GM12878 (cell line): ENCODE results near the gene IRX5. TPM values are rescaled to one million over a fixed set of nuclear protein-coding genes. Genes with fewer than 3 reads are reported as not detected.

Source experiments
- ATAC-seq: fragments of 200-7000 bp; cut with Tn5 transposase; 3 replicates; pipeline ENCODE4 v1.9.1; 2020; ENCODE audit warnings: mild to moderate bottlenecking, moderate library complexity
- BruUV-seq: library from RNA; stranded (reverse); fragments of 400-500 nt; replicated peaks from 2 replicates; lab custom pipeline; 2021; lab: Mats Ljungman, UMichigan
- CTCF ChIA-PET: fragments of 300-600 bp; sonication (Branson Sonifier 250); formaldehyde crosslinking; extraction: SDS; loops from one replicate; lab custom pipeline; 2021; ENCODE audit warnings: inconsistent platforms; lab: Yijun Ruan, JAX
- POLR2A ChIA-PET: fragments of 350-600 bp; formaldehyde crosslinking; extraction: SDS; loops from one replicate; lab custom pipeline; 2021; ENCODE audit warnings: inconsistent platforms; lab: Charles Lee
- RAD21 ChIA-PET: fragments of 300-600 bp; sonication (Branson Sonifier 250); formaldehyde crosslinking; loops from one replicate; lab custom pipeline; 2023; ENCODE audit warnings: antibody characterized with exemption; ENCODE audit not compliant: unreplicated experiment; lab: Charles Lee
- SMC1A ChIA-PET: fragments of 300-600 bp; sonication (Branson Sonifier 250); formaldehyde crosslinking; loops from one replicate; lab custom pipeline; 2023; ENCODE audit not compliant: unreplicated experiment, uncharacterized antibody; lab: Charles Lee
- DNase-seq: peaks from one replicate; pipeline ENCODE4 v3.0.0-alpha.2; 2011; ENCODE audit warnings: low read depth, low spot score
- FAIRE-seq: peaks from 3 replicates; lab custom pipeline; 2011; peaks lifted over from hg19 to GRCh38; lab: Jason Lieb, UNC
- H2AFZ ChIP-seq: 2 replicates; pipeline ENCODE4 v1.6.0; 2011; ENCODE audit warnings: low read depth, low read length, control low read depth; ENCODE audit not compliant: control insufficient read depth
- H3K27ac ChIP-seq: 2 replicates; pipeline ENCODE4 v1.5.1; 2011; ENCODE audit warnings: control low read depth; ENCODE audit not compliant: control insufficient read depth, insufficient read depth
- H3K27me3 ChIP-seq, 2 experiments: replicated peaks in 1 of 2; 2 replicates each; pipeline versions ENCODE4 v1.6.0 to v1.6.1; 2011; ENCODE audit warnings: low read length in 1 of 2; ENCODE audit not compliant: control insufficient read depth in 2 of 2, insufficient read depth in 2 of 2
- H3K36me3 ChIP-seq, 2 experiments: 2 replicates each; pipeline ENCODE4 v1.5.1; 2011; ENCODE audit warnings: low read length in 1 of 2; ENCODE audit not compliant: control insufficient read depth in 2 of 2, insufficient read depth in 2 of 2
- H3K4me1 ChIP-seq: 2 replicates; pipeline ENCODE4 v1.6.1; 2011; ENCODE audit warnings: mild to moderate bottlenecking, low read length, moderate library complexity, mixed read lengths; ENCODE audit not compliant: control insufficient read depth, insufficient read depth
- H3K4me2 ChIP-seq: 2 replicates; pipeline ENCODE4 v1.6.0; 2011; ENCODE audit warnings: control low read depth; ENCODE audit not compliant: control insufficient read depth, insufficient read depth
- H3K4me3 ChIP-seq: fragments of 200-600 bp; sonication (generic); 2 replicates; pipeline ENCODE4 v1.5.1; 2016
- H3K79me2 ChIP-seq: 2 replicates; pipeline ENCODE4 v1.6.0; 2011; ENCODE audit warnings: low read length; ENCODE audit not compliant: control insufficient read depth, insufficient read depth
- H3K9ac ChIP-seq: 2 replicates; pipeline ENCODE4 v1.8.0; 2011; ENCODE audit warnings: low read length, control low read depth, mixed read lengths; ENCODE audit not compliant: control insufficient read depth, insufficient read depth
- H3K9me3 ChIP-seq: replicated peaks from 3 replicates; pipeline ENCODE4 v1.5.1; 2011; ENCODE audit warnings: mild to moderate bottlenecking, low read length; ENCODE audit not compliant: control insufficient read depth, insufficient read depth
- H4K20me1 ChIP-seq: 2 replicates; pipeline ENCODE4 v1.6.0; 2011; ENCODE audit not compliant: control insufficient read depth, insufficient read depth
- DPF2 ChIP-seq: fragments of 450-650 bp; IDR thresholded peaks from 2 replicates; pipeline ENCODE4 v1.6.1; 2017; ENCODE audit warnings: mild to moderate bottlenecking
- RBBP5 ChIP-seq: fragments of 200-600 bp; sonication (generic); conservative IDR thresholded peaks from 2 replicates; pipeline ENCODE4 v1.6.1; 2016
- SMC3 ChIP-seq: IDR thresholded peaks from 2 replicates; pipeline ENCODE4 v1.6.1; 2011; ENCODE audit warnings: low read length, improper control_type of control experiment, borderline replicate concordance
- TCF3 ChIP-seq: IDR thresholded peaks from 2 replicates; pipeline ENCODE4 v1.6.1; 2012; ENCODE audit warnings: low read depth, mild to moderate bottlenecking, low read length, borderline replicate concordance; ENCODE audit not compliant: insufficient read depth
- WGBS: methylation state at CpG from one replicate; pipeline ENCODE4 v1.1.6; 2016; ENCODE audit warnings: low lambda C conversion rate; ENCODE audit not compliant: insufficient replicate concordance, insufficient coverage; ENCODE audit errors: missing lambda C conversion rate; 5-methylcytosine and 5-hydroxymethylcytosine counted together
- in situ Hi-C: fragments of 300-500 bp; cut with MboI; formaldehyde crosslinking; loops from 9 replicates; pipeline ENCODE4 v1.14.3; 2018; ENCODE audit warnings: mixed read lengths
- intact Hi-C: fragments of 100-400 bp; cut with micrococcal nuclease; formaldehyde crosslinking; loops from one replicate; pipeline ENCODE4 v1.14.2; 2022; ENCODE audit not compliant: unreplicated experiment
- polyA plus RNA-seq, 11 experiments: library from polyadenylated mRNA; depleted of rRNA in 4 of 11; unstranded in 6 of 11; stranded (reverse) in 5 of 11; fragments of >200 nt; fragmentation: Nextera tagmentation in 4 of 11; fragmentation: Illumina TruSeq in 1 of 11; extraction: Ambion mirVana in 4 of 11; extraction: Trizol in 1 of 11; gene quantifications; 1 replicate in 1 of 11; 2 replicates in 10 of 11; pipeline versions ENCODE4 v1.2.1 to v1.2.3, GENCODE V29; 2011 to 2016; ENCODE audit warnings: inconsistent platforms in 2 of 11, missing spikeins in 2 of 11, low read depth in 1 of 11
- total RNA-seq, 4 experiments: library from RNA; depleted of rRNA in 3 of 4; stranded (reverse); fragments of >200 nt in 3 of 4; fragmentation: Illumina TruSeq in 1 of 4; extraction: Trizol in 1 of 4; gene quantifications; 2 replicates each; pipeline versions ENCODE4 v1.2.1 to v1.2.3, GENCODE V29; 2013 to 2021
- TF ChIP-seq, protein P1 (sequence below): fragments of 450-650 bp; conservative IDR thresholded peaks from 2 replicates; pipeline ENCODE4 v1.6.1; 2017; ENCODE audit warnings: mild to moderate bottlenecking, moderate library complexity
- TF ChIP-seq, protein P2 (sequence below): IDR thresholded peaks from 2 replicates; pipeline ENCODE4 v1.6.1; 2012; ENCODE audit warnings: improper control_type of control experiment, low read depth, low read length; ENCODE audit not compliant: insufficient replicate concordance

IRX5 gene
- total and polyA plus RNA-seq, 10 of the 15 experiments (the other 5 are each of a cell fraction or from before 2014, with no cell fraction given) = 0.08 TPM; not detected in 9

DNA sequence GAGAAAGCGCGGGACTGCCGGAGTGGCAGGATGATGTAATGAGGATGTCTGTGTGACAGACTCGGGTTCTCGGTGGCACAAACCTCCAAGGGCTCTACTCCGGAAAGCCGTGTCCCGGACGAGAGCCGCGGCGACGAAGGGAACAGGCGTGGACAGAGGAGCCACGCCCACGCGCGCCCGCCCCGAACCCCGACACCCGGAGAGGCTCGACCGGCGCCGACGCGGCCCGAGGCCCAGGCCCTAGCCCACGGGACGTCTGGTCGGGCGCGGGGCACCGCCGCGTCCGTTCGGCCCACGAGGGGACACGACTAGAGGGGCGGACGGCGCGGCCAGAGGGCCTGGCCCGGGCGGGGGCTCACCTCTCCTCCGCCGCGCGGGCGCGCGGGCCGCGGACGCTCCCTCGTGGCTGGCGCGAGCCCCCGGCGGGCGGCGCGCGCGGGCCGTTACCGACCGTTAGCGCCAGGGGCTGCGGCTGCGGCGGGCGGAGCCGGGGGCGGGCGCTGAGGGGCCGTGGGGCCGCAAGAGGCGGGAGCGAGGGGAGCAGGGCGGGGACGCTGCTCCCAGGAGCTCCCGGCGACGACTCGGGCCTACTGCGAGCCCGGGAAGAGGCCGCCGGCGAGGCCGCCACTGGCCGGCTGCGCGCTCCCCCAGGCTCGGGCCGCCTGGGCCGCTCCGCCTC lies 2.1 kb upstream of the IRX5 start:
- CTCF ChIA-PET = no interaction called here
- FAIRE-seq (no peak), ATAC-seq (peak; percentile 51)
- Histone ChIP-seq H3K9ac (peak overlapping the region; percentile 50), H3K4me1 (peaks cover 3% of the 10 kb centered on the region), H4K20me1 (no peaks in the 10 kb centered on the region), H3K27me3 (peaks cover 0 to 10% of the 10 kb centered on the region in 2 experiments; a peak in 3 of 4 replicates), H3K4me2 (peak overlapping the region; percentile 71; the same call in 1 of the 2 replicates)
- intact Hi-C loops = no loop called here
- in situ Hi-C loops = no loop called here
- no peak for TF ChIP-seq SMC3
- TF ChIP-seq, protein P1, sequence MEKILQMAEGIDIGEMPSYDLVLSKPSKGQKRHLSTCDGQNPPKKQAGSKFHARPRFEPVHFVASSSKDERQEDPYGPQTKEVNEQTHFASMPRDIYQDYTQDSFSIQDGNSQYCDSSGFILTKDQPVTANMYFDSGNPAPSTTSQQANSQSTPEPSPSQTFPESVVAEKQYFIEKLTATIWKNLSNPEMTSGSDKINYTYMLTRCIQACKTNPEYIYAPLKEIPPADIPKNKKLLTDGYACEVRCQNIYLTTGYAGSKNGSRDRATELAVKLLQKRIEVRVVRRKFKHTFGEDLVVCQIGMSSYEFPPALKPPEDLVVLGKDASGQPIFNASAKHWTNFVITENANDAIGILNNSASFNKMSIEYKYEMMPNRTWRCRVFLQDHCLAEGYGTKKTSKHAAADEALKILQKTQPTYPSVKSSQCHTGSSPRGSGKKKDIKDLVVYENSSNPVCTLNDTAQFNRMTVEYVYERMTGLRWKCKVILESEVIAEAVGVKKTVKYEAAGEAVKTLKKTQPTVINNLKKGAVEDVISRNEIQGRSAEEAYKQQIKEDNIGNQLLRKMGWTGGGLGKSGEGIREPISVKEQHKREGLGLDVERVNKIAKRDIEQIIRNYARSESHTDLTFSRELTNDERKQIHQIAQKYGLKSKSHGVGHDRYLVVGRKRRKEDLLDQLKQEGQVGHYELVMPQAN = peak; percentile 52; the same call in 1 of the 2 replicates
- no peak for TF ChIP-seq RBBP5
- TF ChIP-seq, protein P2, sequence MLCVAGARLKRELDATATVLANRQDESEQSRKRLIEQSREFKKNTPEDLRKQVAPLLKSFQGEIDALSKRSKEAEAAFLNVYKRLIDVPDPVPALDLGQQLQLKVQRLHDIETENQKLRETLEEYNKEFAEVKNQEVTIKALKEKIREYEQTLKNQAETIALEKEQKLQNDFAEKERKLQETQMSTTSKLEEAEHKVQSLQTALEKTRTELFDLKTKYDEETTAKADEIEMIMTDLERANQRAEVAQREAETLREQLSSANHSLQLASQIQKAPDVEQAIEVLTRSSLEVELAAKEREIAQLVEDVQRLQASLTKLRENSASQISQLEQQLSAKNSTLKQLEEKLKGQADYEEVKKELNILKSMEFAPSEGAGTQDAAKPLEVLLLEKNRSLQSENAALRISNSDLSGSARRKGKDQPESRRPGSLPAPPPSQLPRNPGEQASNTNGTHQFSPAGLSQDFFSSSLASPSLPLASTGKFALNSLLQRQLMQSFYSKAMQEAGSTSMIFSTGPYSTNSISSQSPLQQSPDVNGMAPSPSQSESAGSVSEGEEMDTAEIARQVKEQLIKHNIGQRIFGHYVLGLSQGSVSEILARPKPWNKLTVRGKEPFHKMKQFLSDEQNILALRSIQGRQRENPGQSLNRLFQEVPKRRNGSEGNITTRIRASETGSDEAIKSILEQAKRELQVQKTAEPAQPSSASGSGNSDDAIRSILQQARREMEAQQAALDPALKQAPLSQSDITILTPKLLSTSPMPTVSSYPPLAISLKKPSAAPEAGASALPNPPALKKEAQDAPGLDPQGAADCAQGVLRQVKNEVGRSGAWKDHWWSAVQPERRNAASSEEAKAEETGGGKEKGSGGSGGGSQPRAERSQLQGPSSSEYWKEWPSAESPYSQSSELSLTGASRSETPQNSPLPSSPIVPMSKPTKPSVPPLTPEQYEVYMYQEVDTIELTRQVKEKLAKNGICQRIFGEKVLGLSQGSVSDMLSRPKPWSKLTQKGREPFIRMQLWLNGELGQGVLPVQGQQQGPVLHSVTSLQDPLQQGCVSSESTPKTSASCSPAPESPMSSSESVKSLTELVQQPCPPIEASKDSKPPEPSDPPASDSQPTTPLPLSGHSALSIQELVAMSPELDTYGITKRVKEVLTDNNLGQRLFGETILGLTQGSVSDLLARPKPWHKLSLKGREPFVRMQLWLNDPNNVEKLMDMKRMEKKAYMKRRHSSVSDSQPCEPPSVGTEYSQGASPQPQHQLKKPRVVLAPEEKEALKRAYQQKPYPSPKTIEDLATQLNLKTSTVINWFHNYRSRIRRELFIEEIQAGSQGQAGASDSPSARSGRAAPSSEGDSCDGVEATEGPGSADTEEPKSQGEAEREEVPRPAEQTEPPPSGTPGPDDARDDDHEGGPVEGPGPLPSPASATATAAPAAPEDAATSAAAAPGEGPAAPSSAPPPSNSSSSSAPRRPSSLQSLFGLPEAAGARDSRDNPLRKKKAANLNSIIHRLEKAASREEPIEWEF = no peak
- TF ChIP-seq DPF2 = no peak
- TF ChIP-seq TCF3 = no peak
- TF ChIP-seq, all 136 proteins: peak for 1
- RAD21 ChIA-PET = no interaction called here
- H3K4me3 ChIP-seq = peak overlapping the region; percentile 67; the same call in 1 of the 2 replicates
- H3K27ac ChIP-seq = no peak overlapping the region; the same call in 1 of the 2 replicates
- WGBS = 17% methylated on average over 24 of the region's 101 CpGs
- H3K36me3 ChIP-seq = no peaks in the 10 kb centered on the region
- DNase-seq = no peak
- no peaks in the 10 kb centered on the region for H3K79me2 ChIP-seq
- POLR2A ChIA-PET = no interaction called here
- H2AFZ ChIP-seq = peak overlapping the region; percentile 72; the same call in 1 of the 2 replicates
- H3K9me3 ChIP-seq = peaks cover 6% of the 10 kb centered on the region; the same call in 1 of the 3 replicates
- SMC1A ChIA-PET = no interaction called here
- no TSS peak for BruUV-seq
